ACHN (cell line): ENCODE data around the gene LSR.
A peak's percentile ranks its signal among the peaks of the same experiment; 100 is the strongest.

ENCODE experiments used
- DNase-seq: peaks from one replicate; pipeline ENCODE4 v3.0.0-alpha.2; 2015
- in situ Hi-C: cut with HindIII; loops from 2 replicates; pipeline ENCODE4 v1.10.0; 2017; ENCODE audit warnings: low sequenced_read_pairs, low pct_ligation_motif_present, low pct_unique_long_range_greater_than_20kb

The LSR gene

DNA sequence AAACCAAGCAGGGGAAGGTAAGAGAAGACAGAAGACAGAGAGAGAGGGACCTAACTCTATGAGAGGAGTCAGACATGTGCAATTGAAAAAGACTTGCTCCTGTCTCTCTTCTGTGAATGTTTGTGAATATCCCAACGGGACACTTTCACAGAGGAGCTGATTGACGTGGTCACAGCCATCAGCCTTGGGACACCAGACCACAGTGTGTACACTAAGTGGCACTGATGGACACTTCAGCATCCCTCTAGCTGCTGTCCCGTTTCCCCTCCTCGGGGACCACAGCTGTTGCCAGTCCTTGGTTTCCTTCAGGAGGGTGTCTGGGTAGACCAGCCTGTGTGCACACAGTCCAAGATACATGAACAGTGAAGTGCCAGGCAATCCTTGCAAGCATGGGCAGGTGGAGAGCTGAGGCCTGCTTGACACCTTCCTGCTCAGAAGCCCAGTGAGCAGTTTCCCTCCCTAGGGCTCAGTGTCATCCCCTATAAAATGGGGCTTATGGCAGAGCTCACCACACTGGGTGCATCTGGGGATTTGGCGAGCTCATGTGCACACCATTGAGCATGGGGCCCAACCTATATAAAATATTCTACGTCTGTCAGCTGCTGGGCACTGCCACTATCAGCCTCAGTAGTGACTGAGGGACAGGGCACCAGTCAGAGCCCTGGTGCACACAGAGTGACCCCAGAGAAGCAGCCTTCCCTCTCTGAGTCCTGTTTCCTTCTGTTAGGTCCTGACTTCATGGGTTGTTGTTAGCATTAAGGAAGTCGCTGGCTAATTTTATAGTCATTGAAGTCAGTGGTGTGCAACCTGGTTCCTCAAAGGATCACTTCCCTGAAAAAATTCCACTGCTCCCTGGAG lies 15.7 kb downstream of the LSR start:
- no peak for DNase-seq
- in situ Hi-C loops, result no loop called here

DNA sequence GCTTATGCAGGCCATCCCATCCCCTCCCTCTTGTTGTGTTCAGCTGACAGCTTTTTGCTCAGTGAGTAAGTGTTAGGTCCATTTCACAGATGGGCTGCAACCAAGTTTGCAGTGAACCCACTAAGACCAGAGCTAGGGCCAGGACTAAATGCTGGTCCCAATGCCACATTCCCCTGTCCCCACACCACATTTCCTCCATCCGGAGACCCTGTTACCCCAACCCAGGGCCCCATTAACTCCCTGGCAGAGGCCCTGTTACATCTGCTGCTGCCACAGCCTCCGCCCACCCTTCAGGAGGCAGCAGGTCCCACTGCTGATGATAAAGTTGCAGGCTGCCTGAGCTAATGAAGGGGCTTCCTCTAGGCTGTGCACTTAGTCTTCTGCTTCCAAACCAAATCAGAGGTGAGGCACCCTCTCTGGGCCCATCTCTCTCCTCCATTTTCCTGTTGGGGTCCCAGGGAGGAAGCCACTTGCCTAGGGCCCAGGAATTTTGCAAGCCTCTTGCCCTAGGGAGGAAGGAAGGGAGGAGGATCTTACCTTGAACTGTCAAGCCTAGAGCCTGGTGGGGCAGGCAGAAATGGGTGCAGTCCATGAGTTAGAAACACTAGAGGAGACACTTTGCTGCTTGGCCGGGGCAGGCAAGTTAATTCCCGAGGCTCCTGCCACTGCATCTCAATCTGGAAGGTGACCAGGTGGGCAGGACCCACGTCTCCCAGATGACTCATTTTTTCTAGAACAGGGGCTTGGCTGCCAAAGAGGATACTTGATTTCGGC lies 16.5 kb downstream of the LSR start:
- no peak for DNase-seq
- in situ Hi-C loops, result no loop called here

DNA sequence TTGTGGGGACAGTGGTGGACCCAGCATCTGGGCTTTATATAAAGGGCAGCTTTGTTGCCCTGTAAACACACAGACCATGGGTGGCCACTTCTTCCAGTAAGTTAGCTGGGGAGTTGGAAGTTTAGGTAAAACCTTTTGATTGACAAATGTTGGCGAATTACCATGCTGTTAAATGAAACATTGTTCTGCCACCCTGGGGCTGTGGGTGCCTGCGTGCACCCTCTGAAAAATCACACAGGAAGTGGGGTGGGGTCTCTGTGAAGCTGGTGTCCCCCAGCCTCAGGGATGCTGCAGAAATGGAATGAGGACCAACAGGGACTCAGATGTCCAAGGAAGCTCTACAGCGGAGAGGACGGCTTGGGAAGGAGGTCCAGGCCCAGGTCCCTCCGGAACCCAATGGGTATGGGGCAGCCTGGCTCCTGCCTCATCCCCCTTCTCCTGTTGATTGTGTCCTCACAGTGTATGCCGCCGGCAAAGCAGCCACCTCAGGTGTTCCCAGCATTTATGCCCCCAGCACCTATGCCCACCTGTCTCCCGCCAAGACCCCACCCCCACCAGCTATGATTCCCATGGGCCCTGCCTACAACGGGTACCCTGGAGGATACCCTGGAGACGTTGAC lies 17.2 kb downstream of the LSR start:
- no peak for DNase-seq
- in situ Hi-C loops, result no loop called here

DNA sequence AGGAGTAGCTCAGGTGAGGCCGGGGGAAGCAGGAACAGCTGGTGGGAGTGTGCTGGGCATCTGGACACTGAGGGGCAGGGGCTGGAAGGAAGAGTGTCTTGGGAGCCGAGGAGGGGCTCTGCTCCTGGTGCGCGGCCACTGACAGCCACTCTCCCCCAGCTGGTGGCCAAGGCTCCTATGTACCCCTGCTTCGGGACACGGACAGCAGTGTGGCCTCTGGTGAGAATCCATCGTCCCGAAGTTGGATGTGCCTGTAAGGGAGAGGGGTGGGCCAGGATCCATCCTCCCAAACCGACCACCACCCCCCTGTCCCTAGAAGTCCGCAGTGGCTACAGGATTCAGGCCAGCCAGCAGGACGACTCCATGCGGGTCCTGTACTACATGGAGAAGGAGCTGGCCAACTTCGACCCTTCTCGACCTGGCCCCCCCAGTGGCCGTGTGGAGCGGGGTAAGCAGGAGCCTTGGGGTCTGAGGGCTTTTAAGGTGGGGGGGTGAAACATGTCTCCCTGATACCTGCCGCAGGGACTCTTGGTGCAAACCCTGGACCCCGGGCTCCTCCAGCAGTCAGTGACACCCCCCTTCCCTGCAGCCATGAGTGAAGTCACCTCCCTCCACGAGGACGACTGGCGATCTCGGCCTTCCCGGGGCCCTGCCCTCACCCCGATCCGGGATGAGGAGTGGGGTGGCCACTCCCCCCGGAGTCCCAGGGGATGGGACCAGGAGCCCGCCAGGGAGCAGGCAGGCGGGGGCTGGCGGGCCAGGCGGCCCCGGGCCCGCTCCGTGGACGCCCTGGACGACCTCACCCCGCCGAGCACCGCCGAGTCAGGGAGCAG lies 17.9 kb downstream of the LSR start:
- in situ Hi-C loops, result no loop called here
- no peak for DNase-seq

DNA sequence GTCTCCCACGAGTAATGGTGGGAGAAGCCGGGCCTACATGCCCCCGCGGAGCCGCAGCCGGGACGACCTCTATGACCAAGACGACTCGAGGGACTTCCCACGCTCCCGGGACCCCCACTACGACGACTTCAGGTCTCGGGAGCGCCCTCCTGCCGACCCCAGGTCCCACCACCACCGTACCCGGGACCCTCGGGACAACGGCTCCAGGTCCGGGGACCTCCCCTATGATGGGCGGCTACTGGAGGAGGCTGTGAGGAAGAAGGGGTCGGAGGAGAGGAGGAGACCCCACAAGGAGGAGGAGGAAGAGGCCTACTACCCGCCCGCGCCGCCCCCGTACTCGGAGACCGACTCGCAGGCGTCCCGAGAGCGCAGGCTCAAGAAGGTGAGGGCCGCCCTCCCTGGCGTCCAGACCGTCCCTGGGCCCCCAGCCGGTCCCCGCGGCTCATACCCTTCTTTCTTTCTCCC lies 18.6 kb downstream of the LSR start:
- DNase-seq, result peak; percentile 24

DNA sequence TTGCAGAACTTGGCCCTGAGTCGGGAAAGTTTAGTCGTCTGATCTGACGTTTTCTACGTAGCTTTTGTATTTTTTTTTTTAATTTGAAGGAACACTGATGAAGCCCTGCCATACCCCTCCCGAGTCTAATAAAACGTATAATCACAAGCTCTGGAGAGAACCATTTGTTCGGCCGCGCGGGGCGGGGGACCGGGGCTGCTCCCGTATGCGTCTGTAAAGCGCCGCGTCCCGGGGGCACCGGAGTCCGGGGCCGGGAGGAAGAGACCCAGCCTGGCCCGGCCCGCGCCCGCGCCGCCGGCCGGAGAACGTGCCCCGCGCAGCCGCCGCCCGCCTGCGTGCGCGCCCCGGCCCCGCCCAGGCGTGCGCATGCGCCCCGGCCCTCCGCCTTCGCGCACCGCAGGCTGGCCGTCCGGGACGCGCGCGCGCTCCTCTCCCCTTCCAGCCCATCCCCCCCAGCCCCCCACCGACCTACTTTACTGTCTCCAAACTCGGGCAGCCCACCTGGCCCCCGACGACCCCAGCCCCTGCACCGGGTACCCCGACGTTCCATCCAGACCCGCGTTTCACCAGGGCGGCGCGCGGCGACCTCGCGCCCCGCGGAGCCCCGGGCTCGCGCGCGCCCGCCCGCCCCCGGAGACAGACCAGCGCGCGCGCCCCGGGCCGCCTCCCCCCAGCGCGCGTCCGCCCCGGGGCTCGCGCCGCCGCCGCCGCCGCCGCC lies 19.2 kb downstream of the LSR start:
- in situ Hi-C loops, result no loop called here
- DNase-seq, result peak; percentile 70

More for the DNA sequence above, 18.6 kb downstream of the LSR start:
- in situ Hi-C loops, result no loop called here

DNA sequence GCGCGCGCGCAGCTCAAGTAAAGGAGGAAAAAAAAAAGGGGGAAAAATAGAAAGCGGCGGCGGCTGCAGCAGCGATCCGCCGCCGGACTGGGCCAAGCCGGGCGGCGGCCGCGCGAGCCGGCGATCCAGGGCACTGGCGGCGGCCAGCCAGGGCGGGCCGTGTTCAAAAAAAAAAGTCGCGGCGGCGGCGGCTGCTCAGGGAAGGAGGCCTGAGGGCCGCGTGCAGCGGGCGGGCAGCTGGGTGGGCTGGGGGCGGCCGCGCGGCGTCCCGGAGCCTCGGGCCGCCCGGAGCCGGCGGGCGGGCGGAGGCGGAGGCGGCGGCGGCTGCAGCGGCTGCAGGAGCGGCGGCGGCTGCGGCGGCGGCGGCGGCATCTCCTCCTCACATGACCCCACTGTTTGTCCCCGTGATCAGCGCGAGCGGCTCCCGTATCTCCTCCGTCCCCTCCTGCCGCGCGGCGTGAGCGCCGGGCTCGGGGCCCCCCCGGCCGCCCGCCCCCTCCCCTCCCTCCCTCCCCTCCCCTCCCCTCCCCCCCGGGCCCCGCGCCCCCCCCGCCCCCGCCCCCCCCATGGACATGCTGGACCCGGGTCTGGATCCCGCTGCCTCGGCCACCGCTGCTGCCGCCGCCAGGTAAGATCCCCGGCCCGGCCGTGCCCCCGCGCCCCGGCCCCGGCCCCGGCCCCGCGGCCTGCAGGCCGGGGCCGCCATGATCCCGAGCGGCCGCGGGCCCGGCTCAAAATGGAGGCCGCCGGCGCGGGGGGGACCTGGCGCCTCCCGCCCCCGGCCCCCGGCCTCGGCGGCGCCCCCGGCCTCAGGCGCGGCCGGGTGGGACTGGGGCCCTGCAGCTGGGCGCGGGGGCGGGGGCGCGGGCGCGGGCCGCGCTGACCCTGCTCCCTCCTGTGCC lies 20.0 kb downstream of the LSR start, which contains the start of gene USF2:
TSS of gene USF2 (plus strand) at position 427 of the 902 bp plus-strand sequence. CDS start at position 567, 140 bp downstream.
- in situ Hi-C loops, result no loop called here
- DNase-seq, result peak; percentile 57

DNA sequence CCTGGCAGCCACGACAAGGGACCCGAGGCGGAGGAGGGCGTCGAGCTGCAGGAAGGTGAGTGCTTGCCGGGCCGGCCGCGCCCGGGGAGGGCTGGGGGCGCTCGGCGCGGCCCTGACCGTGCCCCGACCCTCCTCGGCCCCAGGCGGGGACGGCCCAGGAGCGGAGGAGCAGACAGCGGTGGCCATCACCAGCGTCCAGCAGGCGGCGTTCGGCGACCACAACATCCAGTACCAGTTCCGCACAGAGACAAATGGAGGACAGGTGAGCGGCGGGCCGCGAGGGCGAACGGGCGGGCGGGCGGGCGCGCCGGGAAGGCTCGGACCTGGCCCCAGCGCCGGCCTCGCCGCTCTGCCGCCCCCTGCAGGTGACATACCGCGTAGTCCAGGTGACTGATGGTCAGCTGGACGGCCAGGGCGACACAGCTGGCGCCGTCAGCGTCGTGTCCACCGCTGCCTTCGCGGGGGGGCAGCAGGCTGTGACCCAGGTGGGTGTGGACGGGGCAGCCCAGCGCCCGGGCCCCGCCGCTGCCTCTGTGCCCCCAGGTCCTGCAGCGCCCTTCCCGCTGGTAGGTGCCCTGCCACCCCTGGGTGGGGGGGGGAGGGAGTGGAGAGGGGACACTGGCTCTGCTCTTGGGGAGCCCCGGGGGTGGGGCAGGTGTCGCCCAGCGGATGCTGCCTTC lies 20.8 kb downstream of the LSR start:
- peak; percentile 76 for DNase-seq
- in situ Hi-C loops, result no loop called here

DNA sequence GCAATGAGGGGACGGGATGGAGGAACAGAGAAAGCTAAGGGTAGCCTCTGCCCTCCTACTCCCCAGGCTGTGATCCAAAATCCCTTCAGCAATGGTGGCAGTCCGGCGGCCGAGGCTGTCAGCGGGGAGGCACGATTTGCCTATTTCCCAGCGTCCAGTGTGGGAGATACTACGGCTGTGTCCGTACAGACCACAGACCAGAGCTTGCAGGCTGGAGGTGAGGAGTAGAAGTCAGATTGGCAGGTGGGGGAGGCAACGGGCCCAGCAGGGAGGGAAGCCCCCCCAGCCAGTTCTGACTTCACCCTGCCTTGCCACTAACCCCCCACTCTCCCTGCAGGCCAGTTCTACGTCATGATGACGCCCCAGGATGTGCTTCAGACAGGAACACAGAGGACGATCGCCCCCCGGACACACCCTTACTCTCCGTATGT lies 21.6 kb downstream of the LSR start:
- in situ Hi-C loops, result no loop called here
- DNase-seq, result no peak

DNA sequence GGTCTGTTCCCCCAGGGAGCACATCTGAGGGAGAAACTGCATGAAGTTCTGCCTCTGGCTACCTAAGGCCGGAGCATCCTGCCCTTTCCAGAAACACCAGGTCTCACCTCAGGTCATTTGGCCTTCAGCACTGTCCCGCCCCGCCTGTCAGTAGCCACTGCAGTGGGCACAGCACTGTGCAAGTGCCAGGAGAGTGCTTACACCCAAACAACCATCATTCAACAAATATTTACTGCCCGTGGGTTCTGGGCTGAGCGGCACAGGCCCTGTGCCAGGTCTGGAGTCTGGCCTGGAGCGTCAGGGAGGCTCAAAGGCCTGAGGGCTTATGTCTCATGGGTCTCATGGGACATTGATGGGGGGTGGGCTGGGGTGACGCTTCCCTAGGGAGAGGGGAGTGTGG lies 22.7 kb downstream of the LSR start:
- DNase-seq, result no peak
- in situ Hi-C loops, result no loop called here

DNA sequence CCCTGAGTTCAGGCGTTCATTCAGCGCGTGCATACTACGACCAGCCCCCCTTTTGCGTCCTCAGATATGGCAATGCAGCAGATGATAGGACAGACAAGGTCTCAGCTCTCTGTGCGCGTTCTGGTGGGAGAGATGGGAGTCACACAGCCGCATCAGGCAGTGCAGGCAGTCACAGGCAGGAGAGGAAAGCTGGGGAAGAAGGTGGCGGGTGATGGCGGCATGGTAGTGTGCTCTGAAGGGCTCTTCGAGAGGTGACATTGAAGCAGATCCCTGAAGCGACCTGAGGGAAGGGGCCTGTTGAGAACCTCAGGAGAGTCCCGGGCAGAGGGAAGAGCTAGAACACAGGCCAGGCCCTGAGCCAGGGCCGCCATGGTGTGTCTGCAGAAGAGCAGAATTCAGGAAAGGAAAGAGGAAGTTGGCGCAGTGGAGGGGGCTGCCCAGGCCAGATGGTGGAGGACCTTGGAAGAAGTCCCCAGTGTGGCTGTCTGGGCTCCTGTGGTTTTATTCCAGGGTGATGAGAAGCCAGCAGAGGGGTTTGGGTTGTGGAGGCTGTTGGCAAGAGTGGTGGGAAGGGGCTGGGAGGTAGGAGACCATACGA lies 23.4 kb downstream of the LSR start:
- DNase-seq, result no peak
- in situ Hi-C loops, result no loop called here

DNA sequence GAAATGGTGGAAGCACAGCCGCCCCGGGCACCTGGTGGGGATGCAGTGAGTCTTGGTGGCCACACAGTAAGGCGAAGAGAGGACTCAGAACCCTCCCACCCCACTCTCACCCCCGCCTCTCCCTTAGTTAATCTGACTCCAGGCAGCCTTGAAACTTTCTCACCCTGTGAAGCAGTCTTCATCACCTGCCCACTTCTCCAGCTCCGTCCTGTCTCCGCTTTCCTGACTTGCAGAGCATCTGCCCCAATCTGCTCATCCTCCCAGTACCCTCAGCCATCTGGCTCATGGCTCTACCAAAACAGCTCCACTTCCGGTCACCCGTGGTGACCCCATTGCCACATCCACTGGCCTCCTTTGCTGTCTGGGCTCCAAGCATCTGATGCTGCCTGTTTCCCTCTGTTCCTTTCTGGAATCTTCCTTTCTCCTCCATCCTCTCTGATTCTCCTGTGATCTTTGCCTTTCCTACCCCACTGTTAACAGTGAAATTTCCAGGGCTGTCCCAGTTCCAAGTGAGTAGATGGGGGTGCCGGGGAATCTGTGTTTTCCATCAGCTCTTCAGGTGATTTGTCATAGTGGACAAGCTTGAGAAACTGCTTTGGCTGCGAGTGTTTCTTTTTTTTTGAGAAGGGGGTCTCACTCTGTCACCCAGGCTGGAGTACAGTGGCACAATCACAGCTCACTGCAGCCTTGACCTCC lies 24.3 kb downstream of the LSR start:
- no peak for DNase-seq
- in situ Hi-C loops, result no loop called here

DNA sequence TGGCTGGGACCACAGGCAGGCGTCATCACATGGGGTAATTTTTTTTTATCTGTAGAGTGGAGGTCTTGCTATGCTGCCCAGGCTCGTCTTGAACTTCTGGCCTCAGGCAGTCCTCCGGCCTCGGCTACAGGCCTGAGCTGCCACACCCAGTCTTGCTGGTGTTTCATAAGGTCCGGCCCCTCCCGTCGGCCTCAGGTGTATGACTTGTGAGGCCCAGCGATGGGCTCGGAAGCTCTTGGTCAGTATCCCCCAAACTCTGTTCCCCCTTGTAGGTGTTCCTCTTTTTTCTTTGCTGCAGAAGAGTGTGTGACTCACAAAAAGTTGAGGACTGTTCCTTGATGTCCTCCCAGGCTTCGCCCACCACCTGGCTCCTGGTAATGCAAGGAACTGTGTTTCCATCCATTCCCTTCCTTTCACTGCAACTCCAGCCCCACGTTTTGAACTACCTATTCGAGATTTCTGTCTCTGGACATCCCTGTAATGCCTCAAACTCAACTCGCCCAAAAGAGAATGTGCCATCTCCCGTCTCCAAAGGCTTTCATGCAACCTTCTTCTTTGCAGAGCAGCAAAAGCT lies 25.0 kb downstream of the LSR start:
- DNase-seq, result no peak

DNA sequence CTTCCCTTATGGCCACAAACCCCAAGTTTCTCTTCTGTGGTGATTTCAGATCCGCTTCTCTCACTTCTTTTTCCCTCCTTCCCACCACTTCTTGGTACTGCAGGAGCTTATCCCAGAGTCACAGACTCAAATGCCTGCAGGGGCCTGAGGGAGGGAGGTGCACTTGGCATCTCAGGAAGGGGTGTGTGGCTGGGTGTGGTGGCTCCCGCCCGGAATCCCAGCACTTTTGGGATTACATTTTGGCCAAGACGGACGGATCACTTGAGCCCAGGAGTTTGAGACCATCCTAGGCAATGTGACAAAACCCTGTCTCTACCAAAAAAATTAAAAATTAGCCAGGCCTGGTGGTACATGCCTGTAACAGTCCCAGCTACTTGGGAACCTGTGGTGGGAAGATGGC lies 25.5 kb downstream of the LSR start:
- DNase-seq, result no peak
- in situ Hi-C loops, result no loop called here

More for the DNA sequence above, 25.0 kb downstream of the LSR start:
- in situ Hi-C loops, result no loop called here

DNA sequence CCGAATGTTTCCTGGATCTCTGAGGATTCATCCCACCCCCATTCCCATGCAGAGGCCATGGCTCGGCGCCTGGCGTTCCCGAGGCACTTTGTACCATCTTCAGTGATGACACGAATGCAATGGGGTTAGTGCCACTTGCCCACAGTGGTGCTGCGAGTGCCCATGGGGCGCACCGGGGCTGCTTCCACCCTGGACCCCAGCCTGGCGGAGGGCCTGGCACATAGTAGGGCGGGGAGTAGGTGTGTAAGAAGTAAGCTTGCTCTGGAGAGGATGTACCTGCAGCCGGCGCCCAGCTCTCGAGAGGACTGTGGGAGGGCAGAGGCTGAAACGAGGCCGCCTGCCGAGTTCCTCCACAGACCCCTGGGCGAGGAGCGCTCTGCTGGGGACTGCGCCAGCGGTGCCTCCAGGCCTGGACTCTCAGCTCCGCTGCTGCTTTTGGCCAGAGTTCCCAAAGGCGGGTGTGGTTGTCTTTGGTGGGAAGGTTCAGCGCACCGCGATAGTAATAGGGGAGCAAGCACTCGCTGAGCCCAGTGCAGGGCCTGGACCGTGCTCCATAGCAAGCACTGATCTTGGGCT lies 28.0 kb downstream of the LSR start:
- no peak for DNase-seq
- in situ Hi-C loops, result no loop called here
